ENCODE data around the gene ZNF385B.
"Not testable (repeated sequence)": the region's sequence is repeated elsewhere in the genome, so short reads cannot be mapped to it uniquely, and the experiment has no call there.

ZNF385B gene

DNA sequence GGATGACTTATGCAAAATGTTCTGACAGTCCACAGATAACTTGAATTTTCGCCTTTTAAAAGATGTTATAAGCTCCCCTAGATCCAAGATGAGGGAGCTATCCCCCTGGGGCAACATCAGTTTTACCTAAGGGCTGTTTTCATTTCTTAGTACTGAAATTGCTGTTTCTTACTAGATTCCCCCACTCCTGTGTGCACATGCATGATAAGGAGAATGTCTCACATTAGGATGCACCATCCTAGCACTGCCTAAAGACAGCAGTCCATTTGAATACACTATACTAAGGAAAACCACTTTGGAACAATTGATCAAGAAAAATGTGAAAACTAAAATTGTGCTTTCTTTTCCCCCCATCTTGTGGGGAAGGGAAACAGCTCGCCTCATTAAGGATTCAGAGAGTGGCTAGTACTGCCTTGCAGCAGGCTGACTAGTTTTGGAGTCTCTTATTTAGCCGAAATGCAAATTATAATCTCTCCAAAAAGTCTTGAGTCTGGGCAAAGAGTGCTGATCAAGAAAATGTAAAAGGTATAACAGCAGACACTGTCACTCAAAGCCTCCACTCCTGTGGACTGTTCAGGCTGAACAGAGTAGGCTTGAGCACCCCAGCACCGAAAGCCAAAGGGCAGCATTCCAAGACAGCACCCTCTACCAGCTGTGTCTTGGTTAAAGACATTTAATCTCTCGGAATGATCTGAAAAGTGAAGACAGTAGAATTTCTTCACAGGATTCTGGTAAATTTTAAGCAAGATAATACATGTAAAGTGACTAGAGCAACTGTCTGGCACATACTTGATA, 65.0 kb downstream of the ZNF385B start:
- Histone ChIP-seq H3K4me2 (no peak overlapping the region), H3K27ac (no peak overlapping the region), H3K9me3 (replicated peaks in 1 of 11) (peaks cover 0 to 6% (median 0%) of the 10 kb centered on the region in 11 experiments; a peak in 1 of 22 replicates), H3K36me3 (no peaks in the 10 kb centered on the region), H4K20me1 (no peaks in the 10 kb centered on the region), H3K9ac (no peak overlapping the region), H3K4me3 (no peak overlapping the region), H3K27me3 (no peaks in the 10 kb centered on the region), H3K4me1 (no peaks in the 10 kb centered on the region)
- TF ChIP-seq Cebpa-rat (IDR thresholded peaks at IDR 0.05), result no peak

DNA sequence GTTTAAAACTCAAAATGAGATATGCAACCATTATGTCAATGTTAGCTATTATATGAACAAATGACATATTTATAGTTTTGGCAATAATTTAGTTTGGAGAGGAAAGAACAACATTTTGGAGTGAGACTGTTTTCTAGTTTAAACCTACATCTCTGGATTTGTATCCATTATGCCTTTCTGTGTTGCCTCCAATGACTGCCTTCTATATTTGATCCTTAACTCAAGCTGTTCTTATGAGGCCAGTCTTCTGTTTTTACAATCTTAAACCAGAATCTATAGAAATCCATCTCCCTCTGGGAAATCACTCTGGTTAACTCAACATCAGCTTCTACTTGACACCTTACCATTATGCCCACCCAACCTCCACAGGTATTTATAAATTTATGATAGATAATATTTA, 67.5 kb downstream of the ZNF385B start:
- Histone ChIP-seq H3K4me1 (no peaks in the 10 kb centered on the region), H3K27ac (no peak overlapping the region), H4K20me1 (no peaks in the 10 kb centered on the region), H3K36me3 (no peaks in the 10 kb centered on the region), H3K4me2 (no peak overlapping the region), H3K27me3 (no peaks in the 10 kb centered on the region), H3K9me3 (replicated peaks in 1 of 11) (peaks cover 0 to 6% (median 0%) of the 10 kb centered on the region in 11 experiments; a peak in 1 of 22 replicates), H3K9ac (no peak overlapping the region), H3K4me3 (no peak overlapping the region)
- no peak for TF ChIP-seq Cebpa-rat (IDR thresholded peaks at IDR 0.05)

DNA sequence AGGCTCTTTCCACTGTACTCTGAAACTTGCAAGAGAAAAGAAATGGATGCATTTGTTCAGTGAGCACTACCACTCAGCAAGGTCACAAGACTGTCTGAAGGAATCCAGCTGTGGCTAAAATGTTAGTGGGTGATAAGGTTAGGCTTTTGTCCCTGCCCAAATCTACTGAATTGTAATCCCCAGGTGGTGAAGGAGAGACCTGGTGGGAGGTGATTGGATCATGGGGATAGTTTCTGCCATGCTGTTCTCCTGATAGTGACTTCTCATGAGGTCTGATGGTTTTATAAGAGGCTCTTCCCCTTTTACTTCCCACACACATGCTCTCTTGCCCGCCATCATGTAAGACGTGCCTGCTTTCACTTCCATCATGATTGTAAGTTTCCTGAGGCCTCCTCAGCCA, 68.2 kb downstream of the ZNF385B start:
- H3K4me3 ChIP-seq, result no peak overlapping the region
- no peaks in the 10 kb centered on the region for H3K36me3 ChIP-seq
- no peaks in the 10 kb centered on the region for H3K27me3 ChIP-seq
- no peaks in the 10 kb centered on the region for H3K4me1 ChIP-seq
- peaks cover 0 to 6% (median 0%) of the 10 kb centered on the region in 11 experiments; a peak in 1 of 22 replicates for H3K9me3 ChIP-seq (replicated peaks in 1 of 11)
- no peak for TF ChIP-seq Cebpa-rat (IDR thresholded peaks at IDR 0.05)
- H3K9ac ChIP-seq, result no peak overlapping the region
- H3K4me2 ChIP-seq, result no peak overlapping the region
- H3K27ac ChIP-seq, result no peak overlapping the region
- no peaks in the 10 kb centered on the region for H4K20me1 ChIP-seq

DNA sequence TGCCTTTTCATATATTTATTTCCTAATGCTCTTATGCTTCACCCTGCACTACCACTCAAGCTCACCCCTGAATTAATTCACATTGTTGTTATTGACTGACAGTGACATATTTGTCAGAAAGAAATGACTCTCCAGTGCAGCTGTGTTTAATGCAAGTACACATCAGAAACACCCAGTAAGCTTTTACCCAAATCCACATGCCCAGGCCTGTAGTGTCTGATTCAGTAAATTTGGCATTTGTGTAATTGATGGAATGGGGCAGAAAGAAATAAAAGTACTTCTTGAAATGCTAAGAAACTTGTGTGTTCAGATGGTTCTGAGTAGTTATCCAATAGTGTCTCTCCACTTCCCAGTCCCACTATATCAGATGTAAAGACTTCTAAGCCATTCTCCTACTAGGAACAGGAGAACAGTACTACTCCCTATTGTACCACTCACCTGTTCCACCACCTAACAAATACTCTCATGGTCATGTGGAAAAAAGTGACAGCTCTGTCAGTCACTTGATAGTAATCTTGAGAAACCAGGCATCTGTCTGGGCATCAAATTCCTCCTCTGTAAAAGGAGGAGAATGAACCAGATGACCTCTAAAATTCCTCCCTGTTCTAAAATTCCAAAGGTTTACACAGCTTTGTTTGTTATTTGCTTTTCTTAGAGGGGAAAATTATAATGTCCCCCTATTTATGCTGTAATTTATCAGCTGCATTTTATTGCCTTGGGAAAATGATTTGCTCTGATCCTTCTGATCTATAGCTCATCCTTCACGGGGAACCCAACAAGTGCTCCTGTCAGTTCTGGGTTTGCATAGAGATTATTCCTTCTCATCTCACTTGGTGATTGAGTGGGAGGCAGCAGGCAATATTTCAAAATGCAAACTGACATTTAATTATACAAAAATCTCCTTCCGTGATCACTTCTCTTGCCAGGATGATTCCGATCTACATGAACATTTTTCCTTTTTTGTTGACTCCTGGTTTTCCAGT, 70.9 kb downstream of the ZNF385B start:
- Histone ChIP-seq H3K9ac (no peak overlapping the region), H3K4me1 (no peaks in the 10 kb centered on the region)
- TF ChIP-seq Cebpa-rat (IDR thresholded peaks at IDR 0.05), result no peak

DNA sequence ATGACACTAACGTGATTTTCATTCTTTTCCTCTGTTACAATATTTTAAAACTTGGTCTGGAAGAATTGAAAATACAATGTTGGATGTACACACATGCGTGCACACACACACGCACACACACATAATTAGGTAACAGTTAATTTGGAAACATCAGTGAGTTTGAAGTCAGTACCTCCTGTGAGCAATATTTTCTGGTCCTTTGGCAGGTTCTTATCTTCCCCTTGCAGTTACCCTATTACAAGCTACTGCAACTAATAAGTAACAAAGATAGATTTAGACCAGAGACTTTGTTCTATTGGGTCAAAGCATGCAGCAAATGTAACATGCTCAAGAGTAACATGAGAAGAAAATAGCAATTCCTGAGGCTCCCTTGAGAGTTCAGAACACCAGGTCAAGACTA, 73.3 kb downstream of the ZNF385B start:
- Histone ChIP-seq H3K9ac (no peak overlapping the region), H4K20me1 (no peaks in the 10 kb centered on the region), H3K36me3 (no peaks in the 10 kb centered on the region), H3K4me3 (no peak overlapping the region), H3K9me3 (replicated peaks in 1 of 11) (0 out of 22 replicates have a peak, but pooled peaks cover 0 to under 1% (median 0%) of the 10 kb centered on the region in 11 experiments), H3K4me1 (no peaks in the 10 kb centered on the region), H3K27me3 (no peaks in the 10 kb centered on the region), H3K4me2 (no peak overlapping the region), H3K27ac (no peak overlapping the region)
- no peak for TF ChIP-seq Cebpa-rat (IDR thresholded peaks at IDR 0.05)

More for the DNA sequence above, 70.9 kb downstream of the ZNF385B start:
- Histone ChIP-seq H4K20me1 (no peaks in the 10 kb centered on the region), H3K27ac (no peak overlapping the region), H3K4me2 (no peak overlapping the region), H3K27me3 (no peaks in the 10 kb centered on the region), H3K9me3 (replicated peaks in 1 of 11) (peaks cover 0 to 6% (median 0%) of the 10 kb centered on the region in 11 experiments; a peak in 1 of 22 replicates), H3K36me3 (no peaks in the 10 kb centered on the region), H3K4me3 (no peak overlapping the region)

DNA sequence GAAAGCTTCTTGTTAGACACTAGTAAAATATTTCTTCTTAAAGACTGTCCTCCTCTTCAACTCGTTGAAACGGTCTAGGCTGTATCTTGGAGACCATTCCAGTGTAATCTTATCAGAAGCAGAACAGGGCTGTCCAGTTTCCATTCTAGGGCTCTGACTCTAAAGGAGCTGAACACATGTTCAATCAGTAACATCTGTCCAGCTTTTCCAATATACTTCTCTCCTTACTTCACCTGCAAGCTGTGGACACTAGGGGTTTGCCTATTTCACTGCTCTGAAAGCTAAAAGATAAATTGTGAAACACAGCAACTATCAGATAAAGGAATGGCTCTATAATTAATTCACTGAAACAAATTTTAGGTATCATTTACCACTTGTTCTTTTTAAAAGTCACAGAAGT, 73.8 kb downstream of the ZNF385B start:
- no peaks in the 10 kb centered on the region for H4K20me1 ChIP-seq
- H3K4me3 ChIP-seq, result no peak overlapping the region
- H3K27me3 ChIP-seq, result no peaks in the 10 kb centered on the region
- H3K9me3 ChIP-seq (replicated peaks in 1 of 11), result no peaks in the 10 kb centered on the region
- H3K4me2 ChIP-seq, result no peak overlapping the region
- H3K4me1 ChIP-seq, result no peaks in the 10 kb centered on the region
- no peak overlapping the region for H3K27ac ChIP-seq
- H3K9ac ChIP-seq, result no peak overlapping the region
- no peaks in the 10 kb centered on the region for H3K36me3 ChIP-seq
- no peak for TF ChIP-seq Cebpa-rat (IDR thresholded peaks at IDR 0.05)

DNA sequence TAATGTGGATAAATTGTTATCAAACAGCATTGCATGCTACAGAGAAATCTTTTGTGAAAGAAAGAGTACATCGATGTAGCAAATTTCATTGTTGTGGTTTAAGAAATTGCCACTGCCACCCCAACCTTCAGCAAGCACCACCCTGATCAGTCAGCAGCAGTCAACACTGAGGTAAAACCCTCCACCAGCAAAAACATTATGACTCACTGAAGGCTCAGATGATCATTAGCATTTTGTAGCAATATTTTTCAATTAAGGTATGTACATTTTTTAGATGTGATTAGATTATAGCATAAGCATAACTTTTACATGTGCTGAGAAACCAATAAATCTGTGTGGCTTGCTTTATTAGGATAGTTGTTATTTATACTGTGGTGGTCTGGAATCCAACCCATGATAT, 75.5 kb downstream of the ZNF385B start:
- Histone ChIP-seq H3K36me3 (no peaks in the 10 kb centered on the region), H3K27ac (no peak overlapping the region), H3K9ac (no peak overlapping the region), H3K4me2 (no peak overlapping the region), H4K20me1 (no peaks in the 10 kb centered on the region), H3K27me3 (no peaks in the 10 kb centered on the region), H3K4me3 (no peak overlapping the region), H3K4me1 (no peaks in the 10 kb centered on the region), H3K9me3 (replicated peaks in 1 of 11) (no peaks in the 10 kb centered on the region)
- no peak for TF ChIP-seq Cebpa-rat (IDR thresholded peaks at IDR 0.05)

DNA sequence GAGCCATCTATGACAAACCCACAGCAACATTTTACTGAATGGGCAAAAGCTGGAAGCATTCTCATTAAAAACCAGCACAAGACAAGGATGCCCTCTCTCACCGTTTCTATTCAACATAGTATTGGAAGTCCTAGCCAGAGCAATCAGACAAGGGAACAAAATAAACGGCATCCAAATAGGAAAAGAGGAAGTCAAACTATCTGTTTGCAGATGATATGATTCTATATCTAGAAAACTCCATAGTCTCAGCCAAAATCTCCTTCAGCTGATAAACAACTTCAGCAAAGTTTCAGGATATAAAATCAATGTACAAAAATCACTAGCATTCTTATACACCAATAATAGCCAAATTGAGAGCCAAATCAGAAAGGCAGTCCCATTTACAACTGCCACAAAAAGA, 79.1 kb downstream of the ZNF385B start:
- not testable (repeated sequence) for H3K27me3 ChIP-seq; H3K27ac ChIP-seq; H3K9me3 ChIP-seq (replicated peaks in 1 of 11); H3K4me3 ChIP-seq; H3K4me1 ChIP-seq; H3K4me2 ChIP-seq; H3K9ac ChIP-seq; H3K36me3 ChIP-seq; H4K20me1 ChIP-seq

DNA sequence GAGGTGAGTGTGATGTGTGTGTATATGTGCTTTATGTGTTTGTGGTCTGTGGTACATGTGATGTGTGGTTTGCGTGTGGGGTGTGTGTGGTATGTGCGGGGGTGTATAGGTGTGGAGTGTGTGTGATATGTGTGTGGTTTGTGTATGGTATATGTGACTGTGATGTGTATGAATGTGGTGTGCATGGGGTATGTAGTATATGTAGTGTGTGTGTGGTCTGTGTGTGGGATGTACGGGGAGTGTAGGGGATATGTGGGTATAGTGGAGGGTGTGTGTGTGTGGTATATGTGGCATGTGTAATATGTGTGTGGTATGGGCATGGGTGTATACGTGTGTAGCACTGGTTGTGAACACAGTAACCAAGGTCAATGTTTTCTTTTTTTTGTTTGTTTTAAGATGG, 87.4 kb downstream of the ZNF385B start:
- no peaks in the 10 kb centered on the region for H3K9me3 ChIP-seq (replicated peaks in 1 of 11)
- no peaks in the 10 kb centered on the region; a peak in 1 of 22 replicates for H4K20me1 ChIP-seq
- TF ChIP-seq Cebpa-rat (IDR thresholded peaks at IDR 0.05), result no peak
- H3K4me1 ChIP-seq, result peaks cover 0 to 6% (median 0%) of the 10 kb centered on the region in 10 experiments; a peak in 1 of 20 replicates
- no peak overlapping the region for H3K4me2 ChIP-seq
- no peaks in the 10 kb centered on the region for H3K36me3 ChIP-seq
- no peak overlapping the region for H3K9ac ChIP-seq
- H3K27ac ChIP-seq, result no peak overlapping the region
- H3K27me3 ChIP-seq, result no peaks in the 10 kb centered on the region
- H3K4me3 ChIP-seq, result no peak overlapping the region
